ENCODE results near the gene PGA3. TPM values are rescaled to one million over a fixed set of nuclear protein-coding genes. Genes with fewer than 3 reads are reported as not detected.
"Not testable (repeated sequence)": the region's sequence is repeated elsewhere in the genome, so short reads cannot be mapped to it uniquely, and the experiment has no call there.

PGA3 gene
- 1 to 10 TPM in 1 of 4 donors, under 1 TPM in 1, not detected in 2; 0.33 to 2.5 TPM for total RNA-seq
- polyA plus RNA-seq = 10 to 100 TPM in 2 of 3 donors, under 1 TPM in 1; 0.06 to 25.2 (median 14.3) TPM

- H3K27me3 ChIP-seq; H3K27ac ChIP-seq; intact Hi-C loops (cut with DNase I); H3K4me3 ChIP-seq; H3K9me3 ChIP-seq; H3K4me1 ChIP-seq; DNase-seq; H3K36me3 ChIP-seq: not testable (repeated sequence)
- WGBS, 2 donors = 66 to 68% methylated on average over 18 of the region's 18 CpGs
These were observed at the start of gene PGA3 for GRCh38 chr11:61202950-61203746. Gene PGA3 (plus strand): TSS chr11:61203515. CDS start chr11:61203565, 50 bp downstream.

DNA sequence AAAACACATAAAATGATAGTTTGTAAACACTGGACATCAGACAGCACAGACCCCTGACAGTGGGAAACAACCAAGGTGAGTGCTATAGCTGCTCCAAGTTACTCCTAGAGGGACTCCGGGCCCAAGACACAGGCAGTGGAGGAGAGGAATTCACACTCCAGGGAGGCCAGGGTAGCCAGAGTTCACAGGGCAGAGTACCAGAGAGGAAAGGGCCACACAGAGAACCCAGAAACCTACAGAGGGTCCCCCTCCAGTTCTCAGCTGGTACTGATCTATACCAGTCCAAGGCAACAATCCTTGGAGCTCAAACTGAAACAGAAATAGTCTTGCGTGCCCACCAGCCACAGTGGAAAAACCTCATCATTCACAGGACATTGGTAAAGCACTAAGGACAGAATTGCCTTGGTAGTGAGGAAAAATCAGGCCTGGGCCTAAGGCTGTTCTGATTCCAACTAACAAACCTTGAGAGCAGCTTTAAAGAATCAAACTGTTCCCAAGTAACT lies 49.7 kb upstream of the PGA3 start:
- intact Hi-C loops (cut with DNase I) = no loop called here
- DNase-seq = peak; percentile 50
- Histone ChIP-seq H3K27ac (peak overlapping the region; percentile 71 to 92 (median 84)), H3K27me3 (no peaks in the 10 kb centered on the region), H3K4me3 (no peak overlapping the region), H3K9me3 (peaks cover 0 to 2% (median 0%) of the 10 kb centered on the region in 4 donors), H3K36me3 (no peaks in the 10 kb centered on the region), H3K4me1 (peaks cover 0 to 70% (median 60%) of the 10 kb centered on the region in 4 donors)
- no peak for TF ChIP-seq POLR2A (IDR thresholded peaks at IDR 0.05)
- no peak for TF ChIP-seq EP300 (IDR thresholded peaks at IDR 0.05)
- no peak for TF ChIP-seq POLR2AphosphoS5 (IDR thresholded peaks at IDR 0.05)
- TF ChIP-seq CTCF (IDR thresholded peaks at IDR 0.05) = no peak
- WGBS, 2 donors = 85 to 90% methylated on average over 2 of the region's 2 CpGs

DNA sequence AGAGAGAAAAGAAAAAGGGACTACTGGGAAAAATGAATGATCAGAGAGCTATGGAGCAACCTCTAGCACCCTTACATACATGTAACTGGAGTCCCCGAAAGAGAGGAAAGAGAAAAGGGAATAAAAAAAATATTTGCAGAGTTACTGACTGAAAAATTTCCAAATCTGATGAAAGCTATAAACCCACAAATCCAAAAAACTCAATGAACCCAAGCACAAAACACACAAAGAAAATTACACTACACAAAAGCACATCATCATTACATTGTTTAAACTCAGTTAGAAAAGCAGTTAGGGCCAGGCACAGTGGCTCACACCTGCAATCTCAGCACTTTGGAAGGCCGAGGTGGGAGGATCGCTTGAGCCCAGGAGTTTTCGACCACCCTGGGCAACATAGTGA lies 48.8 kb upstream of the PGA3 start:
- DNase-seq = no peak
- Histone ChIP-seq H3K9me3 (peaks cover 0 to 2% (median 0%) of the 10 kb centered on the region in 4 donors), H3K36me3 (no peaks in the 10 kb centered on the region), H3K27ac (peak overlapping the region; percentile 71 to 92 (median 84)), H3K4me1 (peaks cover 0 to 70% (median 60%) of the 10 kb centered on the region in 4 donors), H3K4me3 (no peak overlapping the region), H3K27me3 (no peaks in the 10 kb centered on the region)
- no peak for TF ChIP-seq CTCF (IDR thresholded peaks at IDR 0.05)
- TF ChIP-seq EP300 (IDR thresholded peaks at IDR 0.05) = no peak
- TF ChIP-seq POLR2A (IDR thresholded peaks at IDR 0.05) = no peak
- no peak for TF ChIP-seq POLR2AphosphoS5 (IDR thresholded peaks at IDR 0.05)
- WGBS, 2 donors = 98% methylated on average over 4 of the region's 4 CpGs
- intact Hi-C loops (cut with DNase I) = no loop called here

- H3K36me3 ChIP-seq = no peaks in the 10 kb centered on the region
- 95 to 100% methylated on average over 1 of the region's 1 CpG for WGBS, 2 donors
- H3K27me3 ChIP-seq = no peaks in the 10 kb centered on the region
- H3K4me3 ChIP-seq = no peak overlapping the region
- peak overlapping the region in 2 of 4 donors; percentile 9 to 32 for H3K27ac ChIP-seq
- H3K4me1 ChIP-seq = peaks cover 0 to 68% (median 60%) of the 10 kb centered on the region in 4 donors
- TF ChIP-seq POLR2A (IDR thresholded peaks at IDR 0.05) (no peak), CTCF (IDR thresholded peaks at IDR 0.05) (no peak), EP300 (IDR thresholded peaks at IDR 0.05) (no peak)
- H3K9me3 ChIP-seq = peaks cover 0 to 2% (median 0%) of the 10 kb centered on the region in 4 donors
- intact Hi-C loops (cut with DNase I) = no loop called here
- no peak for DNase-seq
These were observed 48.0 kb upstream of the PGA3 start for GRCh38 chr11:61155312-61155711.

- Histone ChIP-seq H3K4me3 (no peak overlapping the region), H3K9me3 (peaks cover 0 to 2% (median 0%) of the 10 kb centered on the region in 4 donors), H3K36me3 (no peaks in the 10 kb centered on the region), H3K27ac (peak overlapping the region in 2 of 4 donors; percentile 9 to 32), H3K4me1 (peaks cover 0 to 68% (median 60%) of the 10 kb centered on the region in 4 donors), H3K27me3 (no peaks in the 10 kb centered on the region)
- 37 to 70% methylated on average over 5 of the region's 5 CpGs for WGBS, 2 donors
- intact Hi-C loops (cut with DNase I) = no loop called here
- DNase-seq = no peak
- TF ChIP-seq CTCF (IDR thresholded peaks at IDR 0.05) (no peak), POLR2A (IDR thresholded peaks at IDR 0.05) (no peak), EP300 (IDR thresholded peaks at IDR 0.05) (no peak), POLR2AphosphoS5 (IDR thresholded peaks at IDR 0.05) (no peak)
These were observed 47.6 kb upstream of the PGA3 start for GRCh38 chr11:61155741-61156140.
